CD14-positive monocyte (primary cell): ENCODE results near the gene AP3B2. TPM values are rescaled to one million over a fixed set of nuclear protein-coding genes. Genes with fewer than 3 reads are reported as not detected.
A peak's percentile ranks its signal among the peaks of the same experiment; 100 is the strongest.

ENCODE experiments used
- DNase-seq, 3 donors: peaks; one replicate each; pipeline ENCODE4 v3.0.0-alpha.2; 2011 to 2022
- H2AFZ ChIP-seq: 2 replicates; pipeline ENCODE4 v1.6.0; 2012; ENCODE audit warnings: mild to moderate bottlenecking, low read depth, low read length, inconsistent platforms; ENCODE audit not compliant: insufficient read depth, poor library complexity, severe bottlenecking
- H3K27ac ChIP-seq, 2 donors: 1 replicate in 1 of 2; 2 replicates in 1 of 2; pipeline ENCODE4 v1.5.1; 2012 to 2013; ENCODE audit warnings: low read length in 2 of 2, control low read depth in 1 of 2, inconsistent platforms in 1 of 2, low read depth in 1 of 2, mild to moderate bottlenecking in 1 of 2
- H3K27me3 ChIP-seq, 2 donors: one replicate each; pipeline versions ENCODE4 v1.6.0 to v1.6.1; 2011 to 2013; ENCODE audit warnings: low read length in 2 of 2; ENCODE audit not compliant: control insufficient read depth in 2 of 2, insufficient read depth in 2 of 2
- H3K36me3 ChIP-seq, 2 donors: replicated peaks in 1 of 2; 1 replicate in 1 of 2; 2 replicates in 1 of 2; pipeline versions ENCODE4 v1.5.1 to v1.6.1; 2012 to 2013; ENCODE audit warnings: low read length in 2 of 2, control low read depth in 1 of 2, inconsistent platforms in 1 of 2, mild to moderate bottlenecking in 1 of 2; ENCODE audit not compliant: insufficient read depth in 2 of 2, control insufficient read depth in 1 of 2
- H3K4me1 ChIP-seq, 2 donors: 1 replicate in 1 of 2; 2 replicates in 1 of 2; pipeline versions ENCODE4 v1.5.1 to v1.6.1; 2012 to 2013; ENCODE audit warnings: low read length in 2 of 2, control low read depth in 1 of 2, inconsistent platforms in 1 of 2, mild to moderate bottlenecking in 1 of 2, moderate library complexity in 1 of 2; ENCODE audit not compliant: insufficient read depth in 2 of 2, control insufficient read depth in 1 of 2
- H3K4me2 ChIP-seq: replicated peaks from 2 replicates; pipeline ENCODE3; 2012; ENCODE audit warnings: low read length, moderate library complexity, mild to moderate bottlenecking; ENCODE audit not compliant: poor library complexity, severe bottlenecking; ENCODE audit errors: extremely low read depth
- H3K4me3 ChIP-seq, 3 experiments: fragments of 200-600 bp in 1 of 3; sonication (generic) in 1 of 3; replicated peaks in 1 of 3; 1 replicate in 2 of 3; 2 replicates in 1 of 3; pipeline ENCODE4 v1.5.1; 2011 to 2013; ENCODE audit warnings: low read length in 3 of 3, mild to moderate bottlenecking in 3 of 3, control low read depth in 2 of 3, low read depth in 2 of 3, inconsistent platforms in 1 of 3, moderate library complexity in 1 of 3
- H3K79me2 ChIP-seq: 2 replicates; pipeline ENCODE4 v1.6.0; 2012; ENCODE audit warnings: mild to moderate bottlenecking, control low read depth, inconsistent platforms, low read length, moderate library complexity; ENCODE audit not compliant: insufficient read depth
- H3K9ac ChIP-seq: 2 replicates; pipeline ENCODE4 v1.6.0; 2017; ENCODE audit warnings: low read length, mild to moderate bottlenecking; ENCODE audit not compliant: insufficient read depth, poor library complexity, severe bottlenecking
- H3K9me3 ChIP-seq, 2 donors: replicated peaks in 1 of 2; 1 replicate in 1 of 2; 2 replicates in 1 of 2; pipeline versions ENCODE4 v1.5.1 to v1.6.1; 2012 to 2013; ENCODE audit warnings: low read length in 2 of 2, control low read depth in 1 of 2; ENCODE audit not compliant: control insufficient read depth in 1 of 2, insufficient read depth in 1 of 2
- H4K20me1 ChIP-seq: 2 replicates; pipeline ENCODE4 v1.6.0; 2012; ENCODE audit warnings: mild to moderate bottlenecking, low read length, control low read depth, moderate library complexity; ENCODE audit not compliant: insufficient read depth
- H3K27ac Mint-ChIP-seq, 7 donors: one replicate each; pipeline ENCODE4 v1.8.0; 2020; ENCODE audit warnings: mild to moderate bottlenecking in 7 of 7, mixed read lengths in 7 of 7, moderate library complexity in 6 of 7, inconsistent platforms in 2 of 7
- H3K27me3 Mint-ChIP-seq, 3 donors: one replicate each; pipeline ENCODE4 v1.8.0; 2021 to 2022; ENCODE audit warnings: low read depth in 3 of 3, mild to moderate bottlenecking in 3 of 3, mixed read lengths in 3 of 3, moderate library complexity in 3 of 3, inconsistent platforms in 1 of 3
- H3K36me3 Mint-ChIP-seq, 2 donors: one replicate each; pipeline ENCODE4 v1.8.0; 2020; ENCODE audit warnings: mixed read lengths in 2 of 2, inconsistent platforms in 1 of 2, mild to moderate bottlenecking in 1 of 2
- H3K4me1 Mint-ChIP-seq: one replicate; pipeline ENCODE4 v1.8.0; 2020; ENCODE audit warnings: mild to moderate bottlenecking, mixed read lengths
- H3K4me3 Mint-ChIP-seq, 2 donors: one replicate each; pipeline ENCODE4 v1.8.0; 2020; ENCODE audit warnings: mild to moderate bottlenecking in 2 of 2, mixed read lengths in 2 of 2, moderate library complexity in 1 of 2
- H3K9me3 Mint-ChIP-seq, 7 donors: one replicate each; pipeline ENCODE4 v1.8.0; 2020 to 2022; ENCODE audit warnings: mixed read lengths in 7 of 7, mild to moderate bottlenecking in 6 of 7, moderate library complexity in 6 of 7, inconsistent platforms in 2 of 7
- WGBS: methylation state at CpG from one replicate; pipeline ENCODE4 v1.1.5; 2013; ENCODE audit warnings: missing lambda C conversion rate; ENCODE audit not compliant: insufficient coverage; 5-methylcytosine and 5-hydroxymethylcytosine counted together
- intact Hi-C, 2 donors: fragments of 100-400 bp; cut with micrococcal nuclease; formaldehyde crosslinking; loops; one replicate each; pipeline versions ENCODE4 v1.15.0 to v1.15.1; 2023
- polyA plus RNA-seq, 3 donors: library from polyadenylated mRNA; depleted of rRNA in 1 of 3; unstranded in 2 of 3; stranded (reverse) in 1 of 3; fragments of 300-500 nt in 2 of 3; fragments of >200 nt in 1 of 3; fragmentation: Illumina TruSeq in 2 of 3; gene quantifications; 1 replicate in 2 of 3; 2 replicates in 1 of 3; pipeline ENCODE4 v1.2.3, GENCODE V29; 2012 to 2021
- TF ChIP-seq, protein P1 (sequence below): fragments of 200-600 bp; IDR thresholded peaks from one replicate; pipeline ENCODE4 v1.8.0; 2022; ENCODE audit warnings: antibody characterized with exemption, mild to moderate bottlenecking

Gene AP3B2
- polyA plus RNA-seq, 3 donors: 0.85 to 0.95 TPM; not detected in 1

DNA sequence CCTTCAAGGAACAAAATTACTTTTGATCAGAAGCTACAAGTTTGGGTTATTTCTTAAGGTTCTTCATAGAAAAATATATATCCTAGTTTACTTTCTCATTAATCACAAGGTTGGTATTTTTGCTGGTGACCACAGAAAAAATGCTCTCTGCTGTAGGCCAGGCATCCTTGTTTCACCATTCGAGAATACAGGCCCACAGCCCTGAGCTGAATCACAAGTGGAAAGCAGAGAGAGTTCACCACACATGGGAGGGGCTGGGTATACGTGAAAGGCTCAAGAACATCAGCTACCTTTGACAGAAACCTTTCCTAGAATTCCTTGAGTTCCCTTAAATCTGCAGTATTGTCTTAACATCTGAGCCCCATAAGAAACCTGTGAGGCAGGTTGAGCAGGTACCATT, 85.7 kb downstream of the AP3B2 start:
- DNase-seq: no peak
- Histone ChIP-seq H3K4me1 (no peaks in the 10 kb centered on the region), H3K4me3 (no peak overlapping the region), H3K36me3 (no peaks in the 10 kb centered on the region), H3K79me2 (no peaks in the 10 kb centered on the region), H3K27ac (no peak overlapping the region), H3K9me3 (no peaks in the 10 kb centered on the region), H3K4me2 (no peak overlapping the region), H3K27me3 (no peaks in the 10 kb centered on the region), H3K9ac (no peak overlapping the region), H2AFZ (no peak overlapping the region), H4K20me1 (no peaks in the 10 kb centered on the region)
- Mint-ChIP-seq H3K27ac (no peak overlapping the region), H3K27me3 (peaks cover 0 to 7% (median 5%) of the 10 kb centered on the region in 3 donors), H3K9me3 (peaks cover 0 to 3% (median 0%) of the 10 kb centered on the region in 7 donors), H3K4me1 (no peaks in the 10 kb centered on the region), H3K4me3 (no peak overlapping the region), H3K36me3 (no peaks in the 10 kb centered on the region)
- intact Hi-C loops: no loop called here
- TF ChIP-seq, protein P1, sequence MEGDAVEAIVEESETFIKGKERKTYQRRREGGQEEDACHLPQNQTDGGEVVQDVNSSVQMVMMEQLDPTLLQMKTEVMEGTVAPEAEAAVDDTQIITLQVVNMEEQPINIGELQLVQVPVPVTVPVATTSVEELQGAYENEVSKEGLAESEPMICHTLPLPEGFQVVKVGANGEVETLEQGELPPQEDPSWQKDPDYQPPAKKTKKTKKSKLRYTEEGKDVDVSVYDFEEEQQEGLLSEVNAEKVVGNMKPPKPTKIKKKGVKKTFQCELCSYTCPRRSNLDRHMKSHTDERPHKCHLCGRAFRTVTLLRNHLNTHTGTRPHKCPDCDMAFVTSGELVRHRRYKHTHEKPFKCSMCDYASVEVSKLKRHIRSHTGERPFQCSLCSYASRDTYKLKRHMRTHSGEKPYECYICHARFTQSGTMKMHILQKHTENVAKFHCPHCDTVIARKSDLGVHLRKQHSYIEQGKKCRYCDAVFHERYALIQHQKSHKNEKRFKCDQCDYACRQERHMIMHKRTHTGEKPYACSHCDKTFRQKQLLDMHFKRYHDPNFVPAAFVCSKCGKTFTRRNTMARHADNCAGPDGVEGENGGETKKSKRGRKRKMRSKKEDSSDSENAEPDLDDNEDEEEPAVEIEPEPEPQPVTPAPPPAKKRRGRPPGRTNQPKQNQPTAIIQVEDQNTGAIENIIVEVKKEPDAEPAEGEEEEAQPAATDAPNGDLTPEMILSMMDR: no peak
- WGBS: 93% methylated on average over 2 of the region's 2 CpGs

GRCh38 chr15:82621970-82622369, 87.7 kb downstream of the AP3B2 start:
- H3K4me3 Mint-ChIP-seq: no peak overlapping the region
- no peak overlapping the region for H3K4me2 ChIP-seq
- no peaks in the 10 kb centered on the region for H3K79me2 ChIP-seq
- WGBS: no CpG with 5 or more reads among the region's 1 CpG
- intact Hi-C loops: no loop called here
- no peaks in the 10 kb centered on the region for H3K4me1 ChIP-seq
- H3K27me3 ChIP-seq: no peaks in the 10 kb centered on the region
- no peak overlapping the region for H3K4me3 ChIP-seq
- H3K36me3 ChIP-seq: no peaks in the 10 kb centered on the region
- peaks cover 0 to 6% (median 5%) of the 10 kb centered on the region in 3 donors for H3K27me3 Mint-ChIP-seq
- no peaks in the 10 kb centered on the region for H3K4me1 Mint-ChIP-seq
- no peak overlapping the region for H3K9ac ChIP-seq
- no peak overlapping the region for H3K27ac ChIP-seq
- no peak for DNase-seq
- H3K9me3 Mint-ChIP-seq: peaks cover 0 to 3% (median 0%) of the 10 kb centered on the region in 7 donors
- H3K27ac Mint-ChIP-seq: peak overlapping the region in 1 of 7 donors; percentile 33
- no peaks in the 10 kb centered on the region for H3K36me3 Mint-ChIP-seq
- no peaks in the 10 kb centered on the region for H3K9me3 ChIP-seq
- no peak overlapping the region for H2AFZ ChIP-seq
- H4K20me1 ChIP-seq: no peaks in the 10 kb centered on the region
- TF ChIP-seq, protein P1: no peak
